ENCODE results near the gene LDLRAD1.

DNA sequence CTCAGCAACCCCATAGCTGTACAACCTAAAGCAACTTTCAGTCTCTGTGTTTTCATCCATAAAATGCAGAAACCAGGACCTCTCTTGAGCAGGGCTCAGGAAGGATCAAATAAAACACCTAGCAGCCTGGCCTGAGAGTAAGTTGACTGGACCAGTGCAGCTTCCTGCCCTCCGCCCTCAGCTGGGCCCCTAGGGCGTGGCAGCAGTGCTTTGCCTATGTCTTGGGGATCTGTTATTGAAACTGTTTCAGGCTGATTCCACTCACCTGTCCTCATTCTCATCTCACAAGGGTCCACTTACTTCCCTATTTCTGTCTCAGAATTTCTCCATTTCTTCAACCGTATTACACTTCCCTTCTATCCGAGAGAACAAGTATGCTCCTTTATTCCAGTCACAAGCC lies 54.5 kb downstream of the LDLRAD1 start:
- TF ChIP-seq, protein P1, sequence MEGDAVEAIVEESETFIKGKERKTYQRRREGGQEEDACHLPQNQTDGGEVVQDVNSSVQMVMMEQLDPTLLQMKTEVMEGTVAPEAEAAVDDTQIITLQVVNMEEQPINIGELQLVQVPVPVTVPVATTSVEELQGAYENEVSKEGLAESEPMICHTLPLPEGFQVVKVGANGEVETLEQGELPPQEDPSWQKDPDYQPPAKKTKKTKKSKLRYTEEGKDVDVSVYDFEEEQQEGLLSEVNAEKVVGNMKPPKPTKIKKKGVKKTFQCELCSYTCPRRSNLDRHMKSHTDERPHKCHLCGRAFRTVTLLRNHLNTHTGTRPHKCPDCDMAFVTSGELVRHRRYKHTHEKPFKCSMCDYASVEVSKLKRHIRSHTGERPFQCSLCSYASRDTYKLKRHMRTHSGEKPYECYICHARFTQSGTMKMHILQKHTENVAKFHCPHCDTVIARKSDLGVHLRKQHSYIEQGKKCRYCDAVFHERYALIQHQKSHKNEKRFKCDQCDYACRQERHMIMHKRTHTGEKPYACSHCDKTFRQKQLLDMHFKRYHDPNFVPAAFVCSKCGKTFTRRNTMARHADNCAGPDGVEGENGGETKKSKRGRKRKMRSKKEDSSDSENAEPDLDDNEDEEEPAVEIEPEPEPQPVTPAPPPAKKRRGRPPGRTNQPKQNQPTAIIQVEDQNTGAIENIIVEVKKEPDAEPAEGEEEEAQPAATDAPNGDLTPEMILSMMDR (IDR thresholded peaks at IDR 0.05), result no peak
- TF ChIP-seq POLR2AphosphoS5 (IDR thresholded peaks at IDR 0.05) (no peak), POLR2A (IDR thresholded peaks at IDR 0.05) (no peak), EP300 (IDR thresholded peaks at IDR 0.05) (no peak)

Measured in stomach (tissue), 4 donors.